Lower leg skin (tissue), 4 donors: Measurements from ENCODE around the gene PPARA. TPM values are rescaled to one million over a fixed set of nuclear protein-coding genes. Genes with fewer than 3 reads are reported as not detected.

ENCODE experiments used
- DNase-seq, 2 donors: peaks; one replicate each; pipeline ENCODE4 v3.0.0-alpha.2; 2019; ENCODE audit warnings: low spot score in 2 of 2
- H3K4me3 ChIP-seq: fragments of 200-600 bp; sonication (generic); 2 replicates; pipeline ENCODE4 v1.5.1; 2017; ENCODE audit warnings: mild to moderate bottlenecking, low read depth; ENCODE audit not compliant: poor library complexity, severe bottlenecking
- CTCF ChIP-seq, 3 donors: fragments of 450-650 bp; IDR thresholded peaks; one replicate each; pipeline ENCODE4 v1.5.1; 2016; ENCODE audit warnings: antibody characterized with exemption in 3 of 3, mild to moderate bottlenecking in 3 of 3, moderate library complexity in 2 of 3
- POLR2A ChIP-seq, 2 donors: fragments of 450-650 bp; IDR thresholded peaks; one replicate each; pipeline ENCODE4 v1.6.1; 2016 to 2017; ENCODE audit warnings: antibody characterized with exemption in 2 of 2, mild to moderate bottlenecking in 1 of 2, moderate library complexity in 1 of 2
- WGBS, 2 donors: methylation state at CpG; one replicate each; pipeline ENCODE4 v1.1.5; 2018; 5-methylcytosine and 5-hydroxymethylcytosine counted together
- intact Hi-C: fragments of 100-400 bp; cut with DNase I; formaldehyde crosslinking; loops from one replicate; pipeline ENCODE4 v1.15.0; 2023; ENCODE audit warnings: low total_unique reads
- total RNA-seq, 4 donors: library from RNA; depleted of rRNA; stranded (reverse); fragments of >200 nt; gene quantifications; one replicate each; pipeline ENCODE4 v1.1.0, GENCODE V29; 2016

The PPARA gene
- total RNA-seq = 10 to 100 TPM; 27.8 to 58.1 (median 37.8) TPM

- 2% methylated on average over 19 of the region's 98 CpGs; no CpG with 5 or more reads in 1 of the 2 donors for WGBS, 2 donors
- H3K4me3 ChIP-seq = peak within 1 kb of the TSS; percentile 77
- TF ChIP-seq CTCF (IDR thresholded peaks at IDR 0.05) (no peak), POLR2A (IDR thresholded peaks at IDR 0.05) (no peak)
- peak; percentile 83 to 98 for DNase-seq
- intact Hi-C loops = no loop called here
Observed at GRCh38 chr22:46150034-46150654, at the start of gene PPARA. Gene PPARA (plus strand): TSS chr22:46150526. CDS start chr22:46198384, 47,858 bp downstream.

- intact Hi-C loops = no loop called here
- H3K4me3 ChIP-seq = no peak overlapping the region
- TF ChIP-seq CTCF (IDR thresholded peaks at IDR 0.05) (no peak), POLR2A (IDR thresholded peaks at IDR 0.05) (no peak)
- WGBS, 2 donors = 67 to 73% methylated on average over 11 of the region's 11 CpGs
- no peak for DNase-seq
Observed at GRCh38 chr22:46102159-46102558, 48.2 kb upstream of the PPARA start.

- intact Hi-C loops = no loop called here
- no peak for DNase-seq
- WGBS, 2 donors = 45 to 67% methylated on average over 10 to 11 of the region's 13 CpGs
Observed at GRCh38 chr22:46102752-46103151, 47.6 kb upstream of the PPARA start.

GRCh38 chr22:46103181-46103580 is 47.1 kb upstream of the PPARA start:
- no peak for TF ChIP-seq POLR2A (IDR thresholded peaks at IDR 0.05)
- TF ChIP-seq CTCF (IDR thresholded peaks at IDR 0.05) = no peak
- intact Hi-C loops = no loop called here
- 81 to 85% methylated on average over 4 to 13 of the region's 13 CpGs for WGBS, 2 donors
- no peak overlapping the region for H3K4me3 ChIP-seq
- no peak for DNase-seq

More at GRCh38 chr22:46102752-46103151, 47.6 kb upstream of the PPARA start:
- TF ChIP-seq CTCF (IDR thresholded peaks at IDR 0.05) (no peak), POLR2A (IDR thresholded peaks at IDR 0.05) (no peak)
- H3K4me3 ChIP-seq = no peak overlapping the region

- intact Hi-C loops = no loop called here
- WGBS, 2 donors = 82 to 90% methylated on average over 9 to 17 of the region's 19 CpGs
- H3K4me3 ChIP-seq = no peak overlapping the region
- no peak for DNase-seq
- TF ChIP-seq CTCF (IDR thresholded peaks at IDR 0.05) (no peak), POLR2A (IDR thresholded peaks at IDR 0.05) (no peak)
Observed at GRCh38 chr22:46103664-46104063, 46.7 kb upstream of the PPARA start.
